Stimulated activated memory B cell treated with anti-CD40 and anti-IgM and Interleukin-4, amounts not matched to agents 10 μg/mL and 1 μg/mL and 100 μg/mL, for 72 hours (primary cell): ENCODE measurements around the gene HIGD1A.
"Not testable (repeated sequence)": the region's sequence is repeated elsewhere in the genome, so short reads cannot be mapped to it uniquely, and the experiment has no call there.

Experiments
- ATAC-seq: fragments of 150-1000 bp; cut with Tn5 transposase; 2 replicates; pipeline ENCODE4 v1.10.0; 2021
- H3K27ac Mint-ChIP-seq: one replicate; pipeline ENCODE4 v1.8.0; 2022; ENCODE audit warnings: mild to moderate bottlenecking, mixed read lengths
- H3K27me3 Mint-ChIP-seq: one replicate; pipeline ENCODE4 v1.8.0; 2022; ENCODE audit warnings: mixed read lengths
- H3K36me3 Mint-ChIP-seq: one replicate; pipeline ENCODE4 v1.8.0; 2022; ENCODE audit warnings: mixed read lengths
- H3K4me1 Mint-ChIP-seq: one replicate; pipeline ENCODE4 v1.8.0; 2022; ENCODE audit warnings: mixed read lengths
- H3K4me3 Mint-ChIP-seq: one replicate; pipeline ENCODE4 v1.8.0; 2022; ENCODE audit warnings: mild to moderate bottlenecking, moderate library complexity, mixed read lengths
- H3K9me3 Mint-ChIP-seq: one replicate; pipeline ENCODE4 v1.8.0; 2022; ENCODE audit warnings: mixed read lengths

Gene HIGD1A

GRCh38 chr3:42814246-42814645 is 10.0 kb upstream of the HIGD1A start:
- Mint-ChIP-seq H3K4me3 (no peak overlapping the region), H3K36me3 (no peaks in the 10 kb centered on the region), H3K9me3 (no peaks in the 10 kb centered on the region), H3K27me3 (peaks cover 3% of the 10 kb centered on the region), H3K4me1 (no peaks in the 10 kb centered on the region), H3K27ac (no peak overlapping the region)
- ATAC-seq, result no peak

- H3K27me3 Mint-ChIP-seq, H3K36me3 Mint-ChIP-seq, H3K9me3 Mint-ChIP-seq, H3K27ac Mint-ChIP-seq, H3K4me1 Mint-ChIP-seq, H3K4me3 Mint-ChIP-seq, ATAC-seq: not testable (repeated sequence)
Measured at GRCh38 chr3:42811118-42811883, 7.0 kb upstream of the HIGD1A start.

- H3K4me1 Mint-ChIP-seq, H3K36me3 Mint-ChIP-seq: not testable (repeated sequence)
Measured at GRCh38 chr3:42810706-42811105, 6.4 kb upstream of the HIGD1A start.

GRCh38 chr3:42809202-42809601 is 4.9 kb upstream of the HIGD1A start, which contains the start of gene ACKR2:
Gene ACKR2 (plus strand): TSS chr3:42809445. CDS start chr3:42864503, 55,058 bp downstream.
- no peak within 1 kb of the TSS for H3K27ac Mint-ChIP-seq
- no peak within 1 kb of the TSS for H3K4me3 Mint-ChIP-seq
- ATAC-seq, result no peak
- no peaks in the 10 kb centered on the region for H3K36me3 Mint-ChIP-seq
- no peaks in the 10 kb centered on the region for H3K9me3 Mint-ChIP-seq
- H3K27me3 Mint-ChIP-seq, result peaks cover 19% of the 10 kb centered on the region
- H3K4me1 Mint-ChIP-seq, result peaks cover 6% of the 10 kb centered on the region

More at GRCh38 chr3:42810706-42811105, 6.4 kb upstream of the HIGD1A start:
- H3K27ac Mint-ChIP-seq, ATAC-seq, H3K4me3 Mint-ChIP-seq, H3K9me3 Mint-ChIP-seq: not testable (repeated sequence)
- H3K27me3 Mint-ChIP-seq, result peaks cover 14% of the 10 kb centered on the region

- Mint-ChIP-seq H3K36me3 (no peaks in the 10 kb centered on the region), H3K4me3 (no peak overlapping the region)
- no peak for ATAC-seq
Measured at GRCh38 chr3:42807929-42808328, 3.6 kb upstream of the HIGD1A start.

GRCh38 chr3:42805141-42805821 is 991 bp upstream of the HIGD1A start:
- peaks cover 31% of the 10 kb centered on the region for H3K4me1 Mint-ChIP-seq
- ATAC-seq, result no peak
- H3K36me3 Mint-ChIP-seq, result no peaks in the 10 kb centered on the region
- H3K4me3 Mint-ChIP-seq, result peak overlapping the region; percentile 84
- H3K27ac Mint-ChIP-seq, result peak overlapping the region; percentile 84
- no peaks in the 10 kb centered on the region for H3K9me3 Mint-ChIP-seq
- H3K27me3 Mint-ChIP-seq, result peaks cover 19% of the 10 kb centered on the region

More at GRCh38 chr3:42807929-42808328, 3.6 kb upstream of the HIGD1A start:
- peaks cover 19% of the 10 kb centered on the region for H3K4me1 Mint-ChIP-seq
- peaks cover 19% of the 10 kb centered on the region for H3K27me3 Mint-ChIP-seq
- no peaks in the 10 kb centered on the region for H3K9me3 Mint-ChIP-seq
- H3K27ac Mint-ChIP-seq, result no peak overlapping the region

GRCh38 chr3:42804831-42805132 is 492 bp upstream of the HIGD1A start:
- peak overlapping the region; percentile 84 for H3K4me3 Mint-ChIP-seq
- peaks cover 19% of the 10 kb centered on the region for H3K27me3 Mint-ChIP-seq
- peak overlapping the region; percentile 84 for H3K27ac Mint-ChIP-seq
- no peak for ATAC-seq
- H3K36me3 Mint-ChIP-seq, result no peaks in the 10 kb centered on the region
- no peaks in the 10 kb centered on the region for H3K9me3 Mint-ChIP-seq
- H3K4me1 Mint-ChIP-seq, result peaks cover 34% of the 10 kb centered on the region

GRCh38 chr3:42803414-42804105 is 730 bp downstream of the HIGD1A start:
- H3K36me3 Mint-ChIP-seq, result no peaks in the 10 kb centered on the region
- ATAC-seq, result peak; percentile 17
- peak overlapping the region; percentile 84 for H3K27ac Mint-ChIP-seq
- no peaks in the 10 kb centered on the region for H3K9me3 Mint-ChIP-seq
- peaks cover 12% of the 10 kb centered on the region for H3K27me3 Mint-ChIP-seq
- H3K4me3 Mint-ChIP-seq, result peak overlapping the region; percentile 84
- peaks cover 34% of the 10 kb centered on the region for H3K4me1 Mint-ChIP-seq

GRCh38 chr3:42802876-42803413 is 1.3 kb downstream of the HIGD1A start:
- Mint-ChIP-seq H3K4me1 (peaks cover 34% of the 10 kb centered on the region), H3K4me3 (peak overlapping the region; percentile 84), H3K36me3 (no peaks in the 10 kb centered on the region), H3K27ac (peak overlapping the region; percentile 84), H3K9me3 (no peaks in the 10 kb centered on the region), H3K27me3 (peaks cover 12% of the 10 kb centered on the region)
- no peak for ATAC-seq

- no peak overlapping the region for H3K4me3 Mint-ChIP-seq
- peaks cover 12% of the 10 kb centered on the region for H3K27me3 Mint-ChIP-seq
- ATAC-seq, result no peak
- H3K4me1 Mint-ChIP-seq, result peaks cover 34% of the 10 kb centered on the region
- no peaks in the 10 kb centered on the region for H3K36me3 Mint-ChIP-seq
- H3K27ac Mint-ChIP-seq, result no peak overlapping the region
- H3K9me3 Mint-ChIP-seq, result no peaks in the 10 kb centered on the region
Measured at GRCh38 chr3:42801784-42802183, 2.5 kb downstream of the HIGD1A start.

GRCh38 chr3:42801048-42801620 is 3.2 kb downstream of the HIGD1A start:
- Mint-ChIP-seq H3K4me3 (no peak overlapping the region), H3K4me1 (peaks cover 34% of the 10 kb centered on the region), H3K27ac (no peak overlapping the region)

GRCh38 chr3:42800251-42800650 is 4.0 kb downstream of the HIGD1A start:
- Mint-ChIP-seq H3K27me3 (peaks cover 1% of the 10 kb centered on the region), H3K27ac (no peak overlapping the region), H3K4me1 (peaks cover 34% of the 10 kb centered on the region), H3K4me3 (no peak overlapping the region), H3K9me3 (no peaks in the 10 kb centered on the region), H3K36me3 (no peaks in the 10 kb centered on the region)
- no peak for ATAC-seq

More at GRCh38 chr3:42801048-42801620, 3.2 kb downstream of the HIGD1A start:
- Mint-ChIP-seq H3K27me3 (peaks cover 10% of the 10 kb centered on the region), H3K9me3 (no peaks in the 10 kb centered on the region), H3K36me3 (no peaks in the 10 kb centered on the region)
- ATAC-seq, result no peak

GRCh38 chr3:42799376-42799775 is 4.9 kb downstream of the HIGD1A start:
- no peaks in the 10 kb centered on the region for H3K36me3 Mint-ChIP-seq
- no peaks in the 10 kb centered on the region for H3K27me3 Mint-ChIP-seq
- H3K9me3 Mint-ChIP-seq, result no peaks in the 10 kb centered on the region
- H3K4me3 Mint-ChIP-seq, result no peak overlapping the region
- no peak for ATAC-seq
- H3K27ac Mint-ChIP-seq, result no peak overlapping the region
- peaks cover 29% of the 10 kb centered on the region for H3K4me1 Mint-ChIP-seq

GRCh38 chr3:42796332-42796885 is 7.9 kb downstream of the HIGD1A start:
- Mint-ChIP-seq H3K27ac (peak overlapping the region; percentile 12), H3K4me3 (no peak overlapping the region), H3K27me3 (no peaks in the 10 kb centered on the region), H3K4me1 (peaks cover 11% of the 10 kb centered on the region), H3K9me3 (no peaks in the 10 kb centered on the region), H3K36me3 (peaks cover 8% of the 10 kb centered on the region)
- ATAC-seq, result no peak
